GM12878 (cell line): ENCODE results near the gene NTSR1. TPM values are rescaled to one million over a fixed set of nuclear protein-coding genes. Genes with fewer than 3 reads are reported as not detected.

Experiments
- ATAC-seq: fragments of 200-7000 bp; cut with Tn5 transposase; 3 replicates; pipeline ENCODE4 v1.9.1; 2020; ENCODE audit warnings: mild to moderate bottlenecking, moderate library complexity
- BruUV-seq: library from RNA; stranded (reverse); fragments of 400-500 nt; replicated peaks from 2 replicates; lab custom pipeline; 2021; lab: Mats Ljungman, UMichigan
- CTCF ChIA-PET: fragments of 300-600 bp; sonication (Branson Sonifier 250); formaldehyde crosslinking; extraction: SDS; loops from one replicate; lab custom pipeline; 2021; ENCODE audit warnings: inconsistent platforms; lab: Yijun Ruan, JAX
- POLR2A ChIA-PET: fragments of 350-600 bp; formaldehyde crosslinking; extraction: SDS; loops from one replicate; lab custom pipeline; 2021; ENCODE audit warnings: inconsistent platforms; lab: Charles Lee
- RAD21 ChIA-PET: fragments of 300-600 bp; sonication (Branson Sonifier 250); formaldehyde crosslinking; loops from one replicate; lab custom pipeline; 2023; ENCODE audit warnings: antibody characterized with exemption; ENCODE audit not compliant: unreplicated experiment; lab: Charles Lee
- SMC1A ChIA-PET: fragments of 300-600 bp; sonication (Branson Sonifier 250); formaldehyde crosslinking; loops from one replicate; lab custom pipeline; 2023; ENCODE audit not compliant: unreplicated experiment, uncharacterized antibody; lab: Charles Lee
- DNase-seq: peaks from one replicate; pipeline ENCODE4 v3.0.0-alpha.2; 2011; ENCODE audit warnings: low read depth, low spot score
- FAIRE-seq: peaks from 3 replicates; lab custom pipeline; 2011; peaks lifted over from hg19 to GRCh38; lab: Jason Lieb, UNC
- H2AFZ ChIP-seq: 2 replicates; pipeline ENCODE4 v1.6.0; 2011; ENCODE audit warnings: low read depth, low read length, control low read depth; ENCODE audit not compliant: control insufficient read depth
- H3K27ac ChIP-seq: 2 replicates; pipeline ENCODE4 v1.5.1; 2011; ENCODE audit warnings: control low read depth; ENCODE audit not compliant: control insufficient read depth, insufficient read depth
- H3K27me3 ChIP-seq, 2 experiments: replicated peaks in 1 of 2; 2 replicates each; pipeline versions ENCODE4 v1.6.0 to v1.6.1; 2011; ENCODE audit warnings: low read length in 1 of 2; ENCODE audit not compliant: control insufficient read depth in 2 of 2, insufficient read depth in 2 of 2
- H3K36me3 ChIP-seq, 2 experiments: 2 replicates each; pipeline ENCODE4 v1.5.1; 2011; ENCODE audit warnings: low read length in 1 of 2; ENCODE audit not compliant: control insufficient read depth in 2 of 2, insufficient read depth in 2 of 2
- H3K4me1 ChIP-seq: 2 replicates; pipeline ENCODE4 v1.6.1; 2011; ENCODE audit warnings: mild to moderate bottlenecking, low read length, moderate library complexity, mixed read lengths; ENCODE audit not compliant: control insufficient read depth, insufficient read depth
- H3K4me2 ChIP-seq: 2 replicates; pipeline ENCODE4 v1.6.0; 2011; ENCODE audit warnings: control low read depth; ENCODE audit not compliant: control insufficient read depth, insufficient read depth
- H3K4me3 ChIP-seq: fragments of 200-600 bp; sonication (generic); 2 replicates; pipeline ENCODE4 v1.5.1; 2016
- H3K79me2 ChIP-seq: 2 replicates; pipeline ENCODE4 v1.6.0; 2011; ENCODE audit warnings: low read length; ENCODE audit not compliant: control insufficient read depth, insufficient read depth
- H3K9ac ChIP-seq: 2 replicates; pipeline ENCODE4 v1.8.0; 2011; ENCODE audit warnings: low read length, control low read depth, mixed read lengths; ENCODE audit not compliant: control insufficient read depth, insufficient read depth
- H3K9me3 ChIP-seq: replicated peaks from 3 replicates; pipeline ENCODE4 v1.5.1; 2011; ENCODE audit warnings: mild to moderate bottlenecking, low read length; ENCODE audit not compliant: control insufficient read depth, insufficient read depth
- H4K20me1 ChIP-seq: 2 replicates; pipeline ENCODE4 v1.6.0; 2011; ENCODE audit not compliant: control insufficient read depth, insufficient read depth
- ATF7 ChIP-seq: fragments of 450-650 bp; IDR thresholded peaks from 2 replicates; pipeline ENCODE4 v1.6.1; 2016; ENCODE audit warnings: low read depth, mild to moderate bottlenecking
- BMI1 ChIP-seq: fragments of 450-650 bp; IDR thresholded peaks from 2 replicates; pipeline ENCODE4 v1.6.1; 2016; ENCODE audit warnings: mild to moderate bottlenecking, moderate library complexity, borderline replicate concordance
- HDGF ChIP-seq: fragments of 450-650 bp; IDR thresholded peaks from 2 replicates; pipeline ENCODE4 v1.6.1; 2016; ENCODE audit warnings: antibody characterized with exemption
- LARP7 ChIP-seq: fragments of 450-650 bp; IDR thresholded peaks from 2 replicates; pipeline ENCODE4 v1.6.1; 2017; ENCODE audit warnings: mild to moderate bottlenecking
- PRDM15 ChIP-seq: fragments of 450-650 bp; formaldehyde crosslinking; IDR thresholded peaks from 2 replicates; pipeline ENCODE4 v1.4.0; 2020; ENCODE audit warnings: mild to moderate bottlenecking, moderate library complexity
- SMAD1 ChIP-seq: fragments of 450-650 bp; IDR thresholded peaks from 2 replicates; pipeline ENCODE4 v1.6.1; 2018; ENCODE audit warnings: mild to moderate bottlenecking, low read depth; ENCODE audit not compliant: partially characterized antibody
- STAT3 ChIP-seq: IDR thresholded peaks from 2 replicates; pipeline ENCODE4 v1.6.1; 2011; ENCODE audit warnings: low read depth, low read length, improper control_type of control experiment
- TCF7 ChIP-seq: IDR thresholded peaks from 2 replicates; pipeline ENCODE4 v1.6.1; 2014; ENCODE audit warnings: antibody characterized with exemption, borderline replicate concordance
- USF2 ChIP-seq: IDR thresholded peaks from 2 replicates; pipeline ENCODE4 v1.6.1; 2011; ENCODE audit warnings: low read depth, low read length, improper control_type of control experiment, borderline replicate concordance
- ZNF592 ChIP-seq: fragments of 450-650 bp; IDR thresholded peaks from 2 replicates; pipeline ENCODE4 v1.6.1; 2017; ENCODE audit warnings: mild to moderate bottlenecking, moderate library complexity
- WGBS: methylation state at CpG from one replicate; pipeline ENCODE4 v1.1.6; 2016; ENCODE audit warnings: low lambda C conversion rate; ENCODE audit not compliant: insufficient replicate concordance, insufficient coverage; ENCODE audit errors: missing lambda C conversion rate; 5-methylcytosine and 5-hydroxymethylcytosine counted together
- in situ Hi-C: fragments of 300-500 bp; cut with MboI; formaldehyde crosslinking; loops from 9 replicates; pipeline ENCODE4 v1.14.3; 2018; ENCODE audit warnings: mixed read lengths
- intact Hi-C: fragments of 100-400 bp; cut with micrococcal nuclease; formaldehyde crosslinking; loops from one replicate; pipeline ENCODE4 v1.14.2; 2022; ENCODE audit not compliant: unreplicated experiment
- polyA plus RNA-seq, 11 experiments: library from polyadenylated mRNA; depleted of rRNA in 4 of 11; unstranded in 6 of 11; stranded (reverse) in 5 of 11; fragments of >200 nt; fragmentation: Nextera tagmentation in 4 of 11; fragmentation: Illumina TruSeq in 1 of 11; extraction: Ambion mirVana in 4 of 11; extraction: Trizol in 1 of 11; gene quantifications; 1 replicate in 1 of 11; 2 replicates in 10 of 11; pipeline versions ENCODE4 v1.2.1 to v1.2.3, GENCODE V29; 2011 to 2016; ENCODE audit warnings: inconsistent platforms in 2 of 11, missing spikeins in 2 of 11, low read depth in 1 of 11
- total RNA-seq, 4 experiments: library from RNA; depleted of rRNA in 3 of 4; stranded (reverse); fragments of >200 nt in 3 of 4; fragmentation: Illumina TruSeq in 1 of 4; extraction: Trizol in 1 of 4; gene quantifications; 2 replicates each; pipeline versions ENCODE4 v1.2.1 to v1.2.3, GENCODE V29; 2013 to 2021

Gene NTSR1
- total and polyA plus RNA-seq, 10 of the 15 experiments (the other 5 are each of a cell fraction or from before 2014, with no cell fraction given): not detected

DNA sequence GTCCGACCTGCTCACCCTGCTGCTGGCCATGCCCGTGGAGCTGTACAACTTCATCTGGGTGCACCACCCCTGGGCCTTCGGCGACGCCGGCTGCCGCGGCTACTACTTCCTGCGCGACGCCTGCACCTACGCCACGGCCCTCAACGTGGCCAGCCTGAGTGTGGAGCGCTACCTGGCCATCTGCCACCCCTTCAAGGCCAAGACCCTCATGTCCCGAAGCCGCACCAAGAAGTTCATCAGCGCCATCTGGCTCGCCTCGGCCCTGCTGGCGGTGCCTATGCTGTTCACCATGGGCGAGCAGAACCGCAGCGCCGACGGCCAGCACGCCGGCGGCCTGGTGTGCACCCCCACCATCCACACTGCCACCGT is 885 bp downstream of the NTSR1 start:
- SMC1A ChIA-PET: no interaction called here
- H3K79me2 ChIP-seq: no peaks in the 10 kb centered on the region
- RAD21 ChIA-PET: no interaction called here
- POLR2A ChIA-PET: no interaction called here
- H3K27ac ChIP-seq: no peak overlapping the region
- TF ChIP-seq TCF7 (no peak), BMI1 (no peak), HDGF (no peak), LARP7 (no peak), USF2 (no peak), STAT3 (no peak), SMAD1 (no peak), ZNF592 (no peak), ATF7 (no peak), PRDM15 (CRISPR knock-in tag) (no peak)
- TF ChIP-seq, all 136 proteins: peak for 0
- Histone ChIP-seq H3K9me3 (no peaks in the 10 kb centered on the region), H3K4me3 (no peak overlapping the region), H3K4me1 (no peaks in the 10 kb centered on the region), H3K9ac (no peak overlapping the region), H2AFZ (no peak overlapping the region), H3K4me2 (no peak overlapping the region), H3K27me3 (peaks cover 0 to 5% of the 10 kb centered on the region in 2 experiments; a peak in 3 of 4 replicates), H3K36me3 (no peaks in the 10 kb centered on the region), H4K20me1 (no peaks in the 10 kb centered on the region)
- ATAC-seq (no peak), DNase-seq (no peak), FAIRE-seq (no peak)
- CTCF ChIA-PET: no interaction called here
- in situ Hi-C loops: no loop called here
- intact Hi-C loops: no loop called here
- no TSS peak for BruUV-seq
- WGBS: 74% methylated on average over 30 of the region's 30 CpGs
